IMR-90 (cell line): ENCODE data around the gene FBN1. TPM values are rescaled to one million over a fixed set of nuclear protein-coding genes. Genes with fewer than 3 reads are reported as not detected.

Experiments used
- ATAC-seq: fragments of 200-7000 bp; cut with Tn5 transposase; 2 replicates; pipeline ENCODE4 v1.9.1; 2020; ENCODE audit warnings: low read depth, mild to moderate bottlenecking, moderate library complexity
- BruUV-seq: library from RNA; stranded (reverse); fragments of 400-500 nt; replicated peaks from 2 replicates; lab custom pipeline; 2021; lab: Mats Ljungman, UMichigan
- CTCF ChIA-PET: fragments of 300-600 bp; formaldehyde crosslinking; extraction: SDS; loops from one replicate; lab custom pipeline; 2021; ENCODE audit warnings: antibody characterized with exemption; lab: Yijun Ruan, JAX
- POLR2A ChIA-PET: fragments of 300-600 bp; sonication (Branson Sonifier 250); formaldehyde crosslinking; loops from one replicate; lab custom pipeline; 2022; ENCODE audit warnings: antibody characterized with exemption; ENCODE audit not compliant: unreplicated experiment; lab: Charles Lee
- DNase-seq: peaks from one replicate; pipeline ENCODE4 v3.0.0; 2013
- H2AFZ ChIP-seq: replicated peaks from 2 replicates; pipeline ENCODE3; 2013; ENCODE audit warnings: low read length, mild to moderate bottlenecking; ENCODE audit not compliant: poor library complexity
- H2AK5ac ChIP-seq: 2 replicates; pipeline ENCODE4 v1.6.1; 2013; ENCODE audit warnings: low read depth, low read length, inconsistent platforms
- H2AK9ac ChIP-seq: replicated peaks from 2 replicates; pipeline ENCODE3; 2013; ENCODE audit warnings: mild to moderate bottlenecking, low read depth, low read length, moderate library complexity; ENCODE audit not compliant: poor library complexity
- H2BK120ac ChIP-seq: 2 replicates; pipeline ENCODE4 v1.6.1; 2013; ENCODE audit warnings: low read depth, low read length, inconsistent platforms
- H2BK15ac ChIP-seq: 3 replicates; pipeline ENCODE4 v1.6.1; 2013; ENCODE audit warnings: low read depth, low read length, inconsistent platforms
- H2BK20ac ChIP-seq: 2 replicates; pipeline ENCODE4 v1.6.1; 2013; ENCODE audit warnings: low read depth, mild to moderate bottlenecking, inconsistent platforms, low read length, moderate library complexity
- H2BK5ac ChIP-seq: 2 replicates; pipeline ENCODE4 v1.6.1; 2013; ENCODE audit warnings: mild to moderate bottlenecking, low read depth, low read length, inconsistent platforms; ENCODE audit not compliant: poor library complexity, severe bottlenecking
- H3K14ac ChIP-seq: replicated peaks from 2 replicates; pipeline ENCODE4 v1.6.1; 2013; ENCODE audit warnings: low read depth, low read length, inconsistent platforms
- H3K18ac ChIP-seq: 2 replicates; pipeline ENCODE4 v1.6.1; 2013; ENCODE audit warnings: low read depth, low read length, control low read depth
- H3K23ac ChIP-seq: 2 replicates; pipeline ENCODE4 v1.6.1; 2013; ENCODE audit warnings: low read depth, low read length, inconsistent platforms
- H3K27ac ChIP-seq: 2 replicates; pipeline ENCODE4 v1.5.1; 2013; ENCODE audit warnings: mild to moderate bottlenecking, control low read depth, low read length; ENCODE audit not compliant: insufficient read depth
- H3K27me3 ChIP-seq: 2 replicates; pipeline ENCODE4 v1.6.1; 2013; ENCODE audit warnings: low read length; ENCODE audit not compliant: control insufficient read depth, insufficient read depth
- H3K36me3 ChIP-seq: 2 replicates; pipeline ENCODE4 v1.6.1; 2013; ENCODE audit warnings: low read length, mixed read lengths; ENCODE audit not compliant: control insufficient read depth, insufficient read depth
- H3K4ac ChIP-seq: 2 replicates; pipeline ENCODE4 v1.6.1; 2013; ENCODE audit warnings: low read depth, low read length, inconsistent platforms
- H3K4me1 ChIP-seq: 2 replicates; pipeline ENCODE4 v1.6.1; 2013; ENCODE audit warnings: low read length, mixed read lengths; ENCODE audit not compliant: control insufficient read depth, insufficient read depth
- H3K4me2 ChIP-seq: 2 replicates; pipeline ENCODE4 v1.6.1; 2013; ENCODE audit warnings: low read depth, mild to moderate bottlenecking, control low read depth, low read length, moderate library complexity
- H3K4me3 ChIP-seq: 2 replicates; pipeline ENCODE4 v1.5.1; 2013; ENCODE audit warnings: low read depth, mild to moderate bottlenecking, control low read depth, low read length, moderate library complexity; ENCODE audit not compliant: insufficient read depth
- H3K56ac ChIP-seq: 2 replicates; pipeline ENCODE4 v1.6.1; 2013; ENCODE audit warnings: low read length, inconsistent platforms; ENCODE audit not compliant: insufficient read depth; ENCODE audit errors: extremely low read depth
- H3K79me1 ChIP-seq, 2 experiments: 2 replicates each; pipeline ENCODE4 v1.6.1; 2013; ENCODE audit warnings: low read length in 2 of 2, inconsistent platforms in 1 of 2, low read depth in 1 of 2
- H3K9ac ChIP-seq: 2 replicates; pipeline ENCODE4 v1.6.1; 2013; ENCODE audit warnings: low read depth, low read length, control low read depth
- H3K9me1 ChIP-seq: 2 replicates; pipeline ENCODE4 v1.6.1; 2013; ENCODE audit warnings: low read length, inconsistent platforms; ENCODE audit not compliant: insufficient read depth
- H3K9me3 ChIP-seq: 2 replicates; pipeline ENCODE4 v1.6.1; 2013; ENCODE audit warnings: low read length; ENCODE audit not compliant: control insufficient read depth, insufficient read depth
- H4K20me1 ChIP-seq: 2 replicates; pipeline ENCODE4 v1.6.1; 2013; ENCODE audit warnings: low read length, inconsistent platforms; ENCODE audit not compliant: insufficient read depth
- H4K5ac ChIP-seq: 2 replicates; pipeline ENCODE4 v1.6.1; 2013; ENCODE audit warnings: mild to moderate bottlenecking, low read depth, low read length, control low read depth
- H4K8ac ChIP-seq, 2 experiments: 2 replicates each; pipeline ENCODE4 v1.6.1; 2013; ENCODE audit warnings: low read depth in 2 of 2, low read length in 2 of 2, control low read depth in 1 of 2, inconsistent platforms in 1 of 2
- H4K91ac ChIP-seq: 2 replicates; pipeline ENCODE4 v1.6.1; 2013; ENCODE audit warnings: low read depth, low read length, inconsistent platforms; ENCODE audit not compliant: insufficient read depth
- CTCF ChIP-seq: conservative IDR thresholded peaks from 2 replicates; pipeline ENCODE4 v1.5.1; 2012; ENCODE audit warnings: mild to moderate bottlenecking, low read depth, low read length, improper control_type of control experiment
- MAFK ChIP-seq: IDR thresholded peaks from 2 replicates; pipeline ENCODE4 v1.6.1; 2012; ENCODE audit warnings: low read depth, low read length, improper control_type of control experiment
- MAZ ChIP-seq: IDR thresholded peaks from 2 replicates; pipeline ENCODE4 v1.6.1; 2012; ENCODE audit warnings: low read depth, mild to moderate bottlenecking, low read length, improper control_type of control experiment, moderate library complexity, borderline replicate concordance
- RAD21 ChIP-seq: IDR thresholded peaks from 2 replicates; pipeline ENCODE4 v1.6.1; 2012; ENCODE audit warnings: low read length, improper control_type of control experiment
- SMC3 ChIP-seq: fragments of 150-350 bp; IDR thresholded peaks from 2 replicates; pipeline ENCODE4 v1.6.1; 2016; ENCODE audit warnings: low read depth, mild to moderate bottlenecking, antibody characterized with exemption, low read length, moderate library complexity
- WGBS, 2 experiments: methylation state at CpG; one replicate each; pipeline versions ENCODE4 v1.1.5 to v1.1.7; 2013; ENCODE audit warnings: missing lambda C conversion rate in 2 of 2; ENCODE audit not compliant: insufficient read length in 1 of 2; ENCODE audit errors: extremely low coverage in 2 of 2; 5-methylcytosine and 5-hydroxymethylcytosine counted together
- dilution Hi-C: fragments of 300-500 bp; cut with HindIII; formaldehyde crosslinking; loops from one replicate; pipeline ENCODE4 v1.14.3; 2018; ENCODE audit warnings: low sequenced_read_pairs; ENCODE audit not compliant: unreplicated experiment
- in situ Hi-C: fragments of 300-500 bp; cut with MboI; formaldehyde crosslinking; loops from 3 replicates; pipeline ENCODE4 v1.14.3; 2019; ENCODE audit warnings: low sequenced_read_pairs, inconsistent platforms, mixed read lengths
- intact Hi-C: fragments of 100-400 bp; cut with micrococcal nuclease; formaldehyde crosslinking; loops from 2 replicates; pipeline ENCODE4 v1.10.0; 2022
- polyA plus RNA-seq, 3 experiments: library from polyadenylated mRNA; depleted of rRNA; stranded (reverse); fragments of >200 nt; gene quantifications; 2 replicates each; pipeline ENCODE4 v1.2.3, GENCODE V29; 2012; ENCODE audit warnings: low replicate concordance in 1 of 3
- total RNA-seq: library from RNA; depleted of rRNA; stranded (reverse); fragments of >200 nt; gene quantifications from 2 replicates; pipeline ENCODE4 v1.2.3, GENCODE V29; 2012
- TF ChIP-seq, protein P1 (sequence below): fragments of 150-350 bp; IDR thresholded peaks from 2 replicates; pipeline ENCODE4 v1.6.1; 2016; ENCODE audit warnings: low read depth, mild to moderate bottlenecking, low read length, moderate library complexity, borderline replicate concordance

The FBN1 gene
- total and polyA plus RNA-seq, 2 of the 4 experiments (the other 2 are of a cell fraction), result 134 to 283 TPM

DNA sequence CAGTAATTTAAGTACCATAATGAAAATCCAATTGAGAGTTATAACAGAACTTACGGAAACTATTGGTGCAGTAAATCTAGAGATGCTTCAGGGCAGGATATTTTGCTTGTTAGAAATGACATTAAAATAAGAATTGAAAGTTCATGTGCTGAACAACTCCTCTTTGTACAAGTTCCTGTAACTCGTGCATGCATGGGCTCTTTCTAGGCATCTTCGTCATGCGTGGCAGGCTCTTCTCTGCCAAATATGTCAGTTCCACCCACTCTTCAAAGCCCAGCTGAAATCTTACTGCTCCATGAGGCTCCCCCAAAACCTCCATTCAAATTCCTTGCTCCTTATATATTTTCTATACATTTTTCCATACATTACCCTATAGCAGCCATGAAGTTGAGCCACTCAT lies 48.7 kb downstream of the FBN1 start:
- Histone ChIP-seq H3K18ac (no peak overlapping the region), H3K4me2 (no peak overlapping the region), H3K14ac (no peak overlapping the region), H3K9me1 (peaks cover 24% of the 10 kb centered on the region), H3K36me3 (peaks cover 29% of the 10 kb centered on the region), H3K27ac (no peak overlapping the region), H2BK120ac (no peak overlapping the region), H3K4me1 (peaks cover 9% of the 10 kb centered on the region), H3K79me1 (peaks cover 40 to 67% of the 10 kb centered on the region in 2 experiments), H2BK5ac (no peak overlapping the region), H3K4ac (no peak overlapping the region), H3K9ac (no peak overlapping the region), H4K8ac (no peak overlapping the region), H3K56ac (no peak overlapping the region), H3K9me3 (no peaks in the 10 kb centered on the region), H2BK20ac (no peak overlapping the region), H3K23ac (no peak overlapping the region), H4K91ac (no peak overlapping the region), H2BK15ac (no peak overlapping the region), H4K20me1 (0 out of 2 replicates have a peak, but pooled peaks cover 2% of the 10 kb centered on the region), H4K5ac (no peak overlapping the region), H2AK5ac (no peak overlapping the region), H3K4me3 (no peak overlapping the region), H2AFZ (no peak overlapping the region), H3K27me3 (no peaks in the 10 kb centered on the region), H2AK9ac (no peak overlapping the region)
- in situ Hi-C loops (no loop called here), intact Hi-C loops (no loop called here), dilution Hi-C loops (no loop called here)
- 93% methylated on average over 3 of the region's 4 CpGs; no CpG with 5 or more reads in 1 of the 2 experiments for WGBS, 2 experiments
- POLR2A ChIA-PET, result no interaction called here
- CTCF ChIA-PET, result no interaction called here
- no peak for TF ChIP-seq MAZ
- TF ChIP-seq, protein P1, sequence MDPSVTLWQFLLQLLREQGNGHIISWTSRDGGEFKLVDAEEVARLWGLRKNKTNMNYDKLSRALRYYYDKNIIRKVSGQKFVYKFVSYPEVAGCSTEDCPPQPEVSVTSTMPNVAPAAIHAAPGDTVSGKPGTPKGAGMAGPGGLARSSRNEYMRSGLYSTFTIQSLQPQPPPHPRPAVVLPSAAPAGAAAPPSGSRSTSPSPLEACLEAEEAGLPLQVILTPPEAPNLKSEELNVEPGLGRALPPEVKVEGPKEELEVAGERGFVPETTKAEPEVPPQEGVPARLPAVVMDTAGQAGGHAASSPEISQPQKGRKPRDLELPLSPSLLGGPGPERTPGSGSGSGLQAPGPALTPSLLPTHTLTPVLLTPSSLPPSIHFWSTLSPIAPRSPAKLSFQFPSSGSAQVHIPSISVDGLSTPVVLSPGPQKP, result no peak
- TF ChIP-seq CTCF, result no peak
- no peak for TF ChIP-seq MAFK
- no peak for TF ChIP-seq RAD21
- TF ChIP-seq SMC3, result no peak
- ATAC-seq (no peak), DNase-seq (no peak)
- no TSS peak for BruUV-seq
